ENCODE measurements around the gene HARS1.

DNA sequence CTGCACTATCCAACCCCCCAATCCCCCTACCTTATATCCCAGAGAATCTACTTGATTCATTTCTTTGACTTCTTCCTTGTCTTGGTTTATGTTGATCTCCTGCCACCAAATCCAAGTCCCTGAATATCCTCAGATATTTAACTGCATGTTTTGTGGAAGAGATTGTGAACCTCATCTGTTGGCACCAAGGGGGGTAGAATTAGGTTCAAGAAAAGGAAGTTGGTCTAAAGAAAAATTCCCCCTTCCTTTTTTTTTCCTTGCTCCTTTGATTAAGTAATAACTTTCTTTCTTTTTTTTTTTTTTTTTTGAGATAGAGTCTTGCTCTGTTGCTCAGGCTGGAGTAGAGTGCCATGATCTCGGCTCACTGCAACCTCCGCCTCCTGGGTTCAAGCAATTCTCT, 57.7 kb downstream of the HARS1 start:
- TF ChIP-seq, protein P1, sequence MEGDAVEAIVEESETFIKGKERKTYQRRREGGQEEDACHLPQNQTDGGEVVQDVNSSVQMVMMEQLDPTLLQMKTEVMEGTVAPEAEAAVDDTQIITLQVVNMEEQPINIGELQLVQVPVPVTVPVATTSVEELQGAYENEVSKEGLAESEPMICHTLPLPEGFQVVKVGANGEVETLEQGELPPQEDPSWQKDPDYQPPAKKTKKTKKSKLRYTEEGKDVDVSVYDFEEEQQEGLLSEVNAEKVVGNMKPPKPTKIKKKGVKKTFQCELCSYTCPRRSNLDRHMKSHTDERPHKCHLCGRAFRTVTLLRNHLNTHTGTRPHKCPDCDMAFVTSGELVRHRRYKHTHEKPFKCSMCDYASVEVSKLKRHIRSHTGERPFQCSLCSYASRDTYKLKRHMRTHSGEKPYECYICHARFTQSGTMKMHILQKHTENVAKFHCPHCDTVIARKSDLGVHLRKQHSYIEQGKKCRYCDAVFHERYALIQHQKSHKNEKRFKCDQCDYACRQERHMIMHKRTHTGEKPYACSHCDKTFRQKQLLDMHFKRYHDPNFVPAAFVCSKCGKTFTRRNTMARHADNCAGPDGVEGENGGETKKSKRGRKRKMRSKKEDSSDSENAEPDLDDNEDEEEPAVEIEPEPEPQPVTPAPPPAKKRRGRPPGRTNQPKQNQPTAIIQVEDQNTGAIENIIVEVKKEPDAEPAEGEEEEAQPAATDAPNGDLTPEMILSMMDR (optimal IDR thresholded peaks at IDR 0.05 in 1 of 3, IDR thresholded peaks at IDR 0.05 in 1 of 3, conservative IDR thresholded peaks at IDR 0.05 in 1 of 3; ENCODE audit: extremely low read depth in 1 of 3, insufficient read depth in 2 of 3, low read length in 3 of 3), result no peak
- no peak for TF ChIP-seq EZH2 (IDR thresholded peaks at IDR 0.05; ENCODE audit: low read length)

Data from keratinocyte (primary cell).